ENCODE measurements around the gene PILRA. TPM values are rescaled to one million over a fixed set of nuclear protein-coding genes. Genes with fewer than 3 reads are reported as not detected.
"Not testable (repeated sequence)": the region's sequence is repeated elsewhere in the genome, so short reads cannot be mapped to it uniquely, and the experiment has no call there.

PILRA gene
- total RNA-seq (10 to 100 TPM in 1 of 2 experiments, 1 to 10 TPM in 1; 8.6 to 10.6 TPM), polyA plus RNA-seq (under 1 TPM; 0.35 to 0.63 (median 0.60) TPM), total RNA-seq (1.3 to 4.9 (median 2.9) reads per million in 6 experiments)

- POLR2A ChIA-PET, result no interaction called here
- H3K27ac Mint-ChIP-seq, result peak within 1 kb of the TSS; percentile 60 to 92 (median 82)
- ATAC-seq (no peak), DNase-seq (no peak)
- H3K27me3 Mint-ChIP-seq, result no peaks in the 10 kb centered on the region
- peaks cover 13 to 67% (median 42%) of the 10 kb centered on the region in 4 donors for H3K4me1 Mint-ChIP-seq
- H3K9me3 Mint-ChIP-seq, result no peaks in the 10 kb centered on the region
- peaks cover 0 to 4% (median 4%) of the 10 kb centered on the region in 3 donors for H3K36me3 Mint-ChIP-seq
- peak within 1 kb of the TSS in 5 of 10 donors; percentile 33 to 63 (median 61) for H3K4me3 Mint-ChIP-seq
These were observed at the start of gene PILRA for GRCh38 chr7:100373261-100373831. PILRA (plus strand) TSS chr7:100373487; CDS start chr7:100373657, 170 bp downstream.

- H3K27ac Mint-ChIP-seq, result peak overlapping the region in 1 of 10 donors; percentile 74
- DNase-seq, H3K4me1 Mint-ChIP-seq, ATAC-seq, H3K27me3 Mint-ChIP-seq, H3K4me3 Mint-ChIP-seq, H3K9me3 Mint-ChIP-seq, POLR2A ChIA-PET: not testable (repeated sequence)
- peaks cover 0 to 55% (median 3%) of the 10 kb centered on the region in 3 donors for H3K36me3 Mint-ChIP-seq
These were observed 49.1 kb upstream of the PILRA start for GRCh38 chr7:100324194-100324593.

- H3K4me3 Mint-ChIP-seq, ATAC-seq, POLR2A ChIA-PET, H3K9me3 Mint-ChIP-seq, H3K27me3 Mint-ChIP-seq, DNase-seq, H3K4me1 Mint-ChIP-seq: not testable (repeated sequence)
- Mint-ChIP-seq H3K27ac (peak overlapping the region in 1 of 10 donors; percentile 25), H3K36me3 (peaks cover 0 to 58% (median 3%) of the 10 kb centered on the region in 3 donors)
These were observed 47.6 kb upstream of the PILRA start for GRCh38 chr7:100325671-100326070.

GRCh38 chr7:100326914-100327313 lies 46.4 kb upstream of the PILRA start:
- H3K27me3 Mint-ChIP-seq, H3K4me3 Mint-ChIP-seq, ATAC-seq, DNase-seq, H3K27ac Mint-ChIP-seq, H3K9me3 Mint-ChIP-seq, H3K4me1 Mint-ChIP-seq: not testable (repeated sequence)
- peaks cover 0 to 58% (median 3%) of the 10 kb centered on the region in 3 donors for H3K36me3 Mint-ChIP-seq
- POLR2A ChIA-PET, result interaction anchor here (0.7 kb wide), 1 partner anchor 101 kb away, joined by 5 read pairs; no protein-coding TSS in a partner anchor

GRCh38 chr7:100335566-100336466 lies 37.5 kb upstream of the PILRA start:
- Mint-ChIP-seq H3K27ac (peak overlapping the region; percentile 91 to 99 (median 98)), H3K4me1 (peaks cover 6 to 36% (median 19%) of the 10 kb centered on the region in 4 donors), H3K36me3 (peaks cover 0 to 40% (median 0%) of the 10 kb centered on the region in 3 donors), H3K4me3 (peak overlapping the region; percentile 87 to 98 (median 94))
- POLR2A ChIA-PET, result interaction anchor here (0.6 to 1.3 kb wide), 2 partner anchors 157 to 235 kb away, joined by 3 to 4 read pairs; partner anchors contain the start of genes AP4M1 and MCM7
- peak; percentile 74 to 91 (median 84) for DNase-seq
- not testable (repeated sequence) for H3K9me3 Mint-ChIP-seq, H3K27me3 Mint-ChIP-seq
- peak; percentile 83 to 88 for ATAC-seq

GRCh38 chr7:100338083-100338696 lies 35.1 kb upstream of the PILRA start:
- H3K4me3 Mint-ChIP-seq, result peak overlapping the region in 3 of 10 donors; percentile 10 to 67 (median 28)
- not testable (repeated sequence) for H3K27me3 Mint-ChIP-seq

GRCh38 chr7:100341286-100341685 lies 32.0 kb upstream of the PILRA start:
- peak overlapping the region in 8 of 10 donors; percentile 6 to 75 (median 71) for H3K27ac Mint-ChIP-seq
- ATAC-seq, H3K4me3 Mint-ChIP-seq, DNase-seq, POLR2A ChIA-PET, H3K27me3 Mint-ChIP-seq, H3K9me3 Mint-ChIP-seq: not testable (repeated sequence)
- peaks cover 0 to 68% (median 0%) of the 10 kb centered on the region in 3 donors for H3K36me3 Mint-ChIP-seq
- peaks cover 8 to 52% (median 32%) of the 10 kb centered on the region in 4 donors for H3K4me1 Mint-ChIP-seq

More at GRCh38 chr7:100338083-100338696, 35.1 kb upstream of the PILRA start:
- not testable (repeated sequence) for DNase-seq, H3K9me3 Mint-ChIP-seq, ATAC-seq
- Mint-ChIP-seq H3K36me3 (peaks cover 0 to 53% (median 0%) of the 10 kb centered on the region in 3 donors), H3K27ac (peak overlapping the region in 4 of 10 donors; percentile 31 to 69 (median 62)), H3K4me1 (peaks cover 5 to 49% (median 30%) of the 10 kb centered on the region in 4 donors)
- POLR2A ChIA-PET, result interaction anchor here (1.0 kb wide), 1 partner anchor 8 kb away, joined by 3 read pairs; no protein-coding TSS in a partner anchor

- Mint-ChIP-seq H3K27me3 (no peaks in the 10 kb centered on the region), H3K27ac (peak overlapping the region; percentile 25 to 93 (median 85)), H3K4me3 (peak overlapping the region in 1 of 10 donors; percentile 34), H3K9me3 (no peaks in the 10 kb centered on the region), H3K4me1 (peaks cover 8 to 46% (median 29%) of the 10 kb centered on the region in 4 donors), H3K36me3 (peaks cover 0 to 77% (median 3%) of the 10 kb centered on the region in 3 donors)
- POLR2A ChIA-PET, result no interaction called here
- DNase-seq (no peak), ATAC-seq (no peak)
These were observed 30.5 kb upstream of the PILRA start for GRCh38 chr7:100342765-100343164.

- Mint-ChIP-seq H3K4me3 (peak overlapping the region in 7 of 10 donors; percentile 54 to 80 (median 67)), H3K36me3 (peaks cover 0 to 74% (median 3%) of the 10 kb centered on the region in 3 donors), H3K4me1 (peaks cover 7 to 37% (median 25%) of the 10 kb centered on the region in 4 donors), H3K27ac (peak overlapping the region; percentile 87 to 100 (median 98))
- not testable (repeated sequence) for DNase-seq, H3K9me3 Mint-ChIP-seq, H3K27me3 Mint-ChIP-seq
- POLR2A ChIA-PET, result interaction anchor here (0.7 to 1.6 kb wide), 4 partner anchors 12 to 154 kb away, joined by 3 to 7 read pairs (median 4); partner anchors contain the start of genes PPP1R35 and PVRIG
- peak in 1 of 2 donors; percentile 2 for ATAC-seq
These were observed 29.1 kb upstream of the PILRA start for GRCh38 chr7:100344124-100344559.

GRCh38 chr7:100344560-100345287 lies 28.6 kb upstream of the PILRA start:
- Mint-ChIP-seq H3K27ac (peak overlapping the region; percentile 87 to 100 (median 98)), H3K4me3 (peak overlapping the region; percentile 54 to 88 (median 74)), H3K36me3 (peaks cover 0 to 75% (median 4%) of the 10 kb centered on the region in 3 donors), H3K4me1 (peaks cover 7 to 34% (median 26%) of the 10 kb centered on the region in 4 donors)
- not testable (repeated sequence) for H3K27me3 Mint-ChIP-seq, H3K9me3 Mint-ChIP-seq
- POLR2A ChIA-PET, result interaction anchor here (0.9 to 1.6 kb wide), 4 partner anchors 84 to 155 kb away, joined by 3 to 5 read pairs (median 4); partner anchors contain the start of genes PPP1R35, PVRIG and ZCWPW1
- DNase-seq, result peak; percentile 51 to 94 (median 86)
- peak; percentile 82 to 85 for ATAC-seq

- not testable (repeated sequence) for H3K9me3 Mint-ChIP-seq, H3K27me3 Mint-ChIP-seq
- peak; percentile 43 to 78 (median 60) for DNase-seq
- POLR2A ChIA-PET, result interaction anchor here (0.6 to 1.6 kb wide), 5 partner anchors 83 to 860 kb away, joined by 3 to 5 read pairs (median 4); partner anchors contain the start of genes PPP1R35, PVRIG and ZCWPW1
- H3K4me1 Mint-ChIP-seq, result peaks cover 7 to 35% (median 27%) of the 10 kb centered on the region in 4 donors
- peaks cover 0 to 75% (median 6%) of the 10 kb centered on the region in 3 donors for H3K36me3 Mint-ChIP-seq
- H3K27ac Mint-ChIP-seq, result peak overlapping the region; percentile 87 to 100 (median 98)
- ATAC-seq, result peak; percentile 64 to 69
- H3K4me3 Mint-ChIP-seq, result peak overlapping the region; percentile 54 to 88 (median 74)
These were observed 28.0 kb upstream of the PILRA start for GRCh38 chr7:100345288-100345672.
